ENCODE results near the gene DNAJC21.
"Not testable (repeated sequence)": the region's sequence is repeated elsewhere in the genome, so short reads cannot be mapped to it uniquely, and the experiment has no call there.

DNAJC21 gene

GRCh38 chr5:34929134-34929719, at the start of gene DNAJC21:
TSS of gene DNAJC21 (plus strand) at chr5:34929559. CDS start at chr5:34929820, 261 bp downstream.
- DNase-seq, result peak; percentile 97

DNA sequence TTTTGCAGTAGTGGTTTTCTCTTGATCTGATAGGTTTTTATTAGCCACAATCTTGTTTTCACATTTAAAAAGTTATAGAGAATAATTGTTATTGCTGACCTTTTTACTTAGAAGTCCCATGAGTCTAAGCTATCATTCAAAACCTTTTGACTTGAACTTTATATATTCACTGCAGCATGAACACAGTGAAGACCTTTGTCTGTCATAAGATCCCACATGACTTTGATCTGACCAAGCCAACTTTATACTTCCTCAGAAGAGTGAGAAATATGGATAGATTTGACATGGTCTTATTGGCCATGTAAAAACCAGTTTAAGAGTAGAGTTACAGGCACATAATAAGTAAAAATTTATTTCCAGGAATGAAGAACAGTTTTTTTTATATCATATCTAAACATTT, 48.1 kb upstream of the DNAJC21 start:
- DNase-seq, result no peak

- peak; percentile 28 for DNase-seq
Observed at GRCh38 chr5:34886392-34887119, 42.8 kb upstream of the DNAJC21 start.

- no peak for DNase-seq
Observed at GRCh38 chr5:34889394-34889793, 40.0 kb upstream of the DNAJC21 start.

GRCh38 chr5:34891981-34892380, 37.4 kb upstream of the DNAJC21 start:
- DNase-seq, result no peak

GRCh38 chr5:34892414-34892813, 36.9 kb upstream of the DNAJC21 start:
- DNase-seq, result no peak

DNA sequence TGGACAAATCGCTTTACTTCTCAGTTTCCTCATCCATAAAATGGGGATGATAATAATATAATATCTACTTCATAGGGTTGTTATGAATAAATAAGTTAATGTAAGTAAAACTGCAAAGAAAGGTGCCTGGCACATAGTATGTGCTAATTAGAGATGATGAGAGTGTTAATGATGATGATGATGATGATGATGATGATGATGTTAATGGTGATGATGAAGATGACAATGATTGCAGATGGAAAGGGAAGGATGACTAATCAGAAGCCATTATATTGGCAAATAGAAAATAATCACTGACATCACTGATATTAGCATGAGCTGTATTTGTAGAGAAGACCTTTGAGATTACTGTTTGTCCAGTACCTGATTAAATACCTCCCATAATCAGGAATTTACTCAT, 34.6 kb upstream of the DNAJC21 start:
- no peak for DNase-seq

DNA sequence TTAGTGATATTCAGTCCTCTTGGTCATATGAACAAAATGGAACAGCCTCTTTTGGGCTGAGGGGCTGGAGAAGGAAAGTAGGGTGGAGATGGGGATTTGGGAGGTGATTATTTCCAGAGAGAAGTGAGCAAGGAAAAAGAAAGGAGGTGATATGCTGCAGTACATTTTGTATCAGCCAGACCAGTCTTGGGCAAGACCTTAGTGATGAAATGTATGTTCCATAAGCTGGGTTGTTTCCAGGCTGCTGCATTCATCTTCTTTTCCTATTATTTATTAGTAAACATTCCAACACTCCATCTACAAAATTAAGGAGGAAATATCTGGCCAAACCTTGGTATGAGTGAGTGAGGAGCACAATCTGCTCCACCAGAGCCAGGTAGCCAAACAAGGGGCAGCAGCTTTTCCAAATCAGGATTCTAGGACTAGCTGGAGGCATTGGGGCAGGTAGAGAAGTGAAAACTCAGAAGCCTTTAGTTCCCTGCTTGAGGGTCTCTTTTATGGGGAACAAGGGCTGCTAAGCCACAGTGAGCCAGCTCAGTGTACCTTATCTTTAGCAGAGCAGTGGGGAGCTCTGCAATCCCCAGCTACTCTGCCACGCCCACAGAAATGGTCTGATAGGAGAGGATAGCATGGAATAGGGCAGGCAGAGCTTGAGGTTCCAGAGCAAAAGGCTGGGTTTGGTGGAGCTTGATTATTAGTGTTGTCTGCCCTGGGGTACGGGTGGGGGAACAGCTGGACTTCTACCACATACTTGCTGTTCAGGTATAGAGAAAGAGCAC, 33.5 kb upstream of the DNAJC21 start:
- no peak for DNase-seq

GRCh38 chr5:34897646-34898045, 31.7 kb upstream of the DNAJC21 start:
- DNase-seq, result no peak

DNA sequence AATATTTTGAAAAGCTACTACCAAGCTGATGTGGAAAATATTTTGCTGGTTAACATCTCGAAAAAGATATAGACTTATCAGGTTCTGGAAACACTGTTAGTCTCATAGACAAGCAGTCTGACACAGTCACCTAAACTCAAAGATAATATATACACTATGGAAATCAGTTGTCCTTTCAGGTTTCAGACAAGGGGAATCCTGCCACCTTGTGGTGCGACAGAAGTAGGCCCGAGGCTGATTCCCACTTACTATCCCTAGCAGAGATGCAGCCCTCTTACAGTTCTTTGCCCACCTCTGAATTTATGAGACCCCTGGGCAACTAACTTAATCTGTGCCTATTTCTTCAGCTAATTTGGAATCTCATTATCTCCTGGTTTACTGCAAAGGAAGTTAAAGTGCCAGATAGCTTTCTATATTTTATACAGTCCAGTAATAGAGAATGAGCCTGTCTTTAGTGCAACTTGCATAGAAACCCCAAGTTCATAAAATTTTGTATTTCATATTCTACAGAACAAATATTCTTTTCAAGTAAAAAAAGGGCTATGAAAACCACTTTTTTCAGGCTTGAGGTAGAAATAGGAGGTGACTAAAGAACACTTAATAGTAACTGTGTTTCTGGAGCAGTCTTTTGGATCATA, 31.0 kb upstream of the DNAJC21 start:
- peak; percentile 96 for DNase-seq

GRCh38 chr5:34899066-34899465, 30.3 kb upstream of the DNAJC21 start:
- no peak for DNase-seq

- peak; percentile 16 for DNase-seq
Observed at GRCh38 chr5:34900652-34901051, 28.7 kb upstream of the DNAJC21 start.

DNA sequence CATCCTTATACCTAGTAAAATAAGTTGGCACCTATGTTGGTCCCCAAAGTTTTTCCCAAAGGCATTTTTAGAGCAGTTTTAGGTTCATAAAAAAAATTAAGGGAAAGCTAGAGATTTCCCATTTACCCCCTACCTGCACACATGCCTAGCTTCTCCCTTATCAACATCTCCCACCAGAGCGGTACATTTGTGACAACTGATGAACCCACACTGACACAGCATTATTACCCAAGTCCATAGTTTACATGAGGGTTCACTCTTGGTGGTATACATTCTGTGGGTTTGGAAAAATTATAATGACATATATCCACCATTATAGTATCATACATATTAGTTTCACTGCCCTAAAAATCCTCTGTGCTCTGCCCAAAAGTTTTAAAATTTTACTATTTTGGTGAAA, 26.1 kb upstream of the DNAJC21 start:
- no peak for DNase-seq

DNA sequence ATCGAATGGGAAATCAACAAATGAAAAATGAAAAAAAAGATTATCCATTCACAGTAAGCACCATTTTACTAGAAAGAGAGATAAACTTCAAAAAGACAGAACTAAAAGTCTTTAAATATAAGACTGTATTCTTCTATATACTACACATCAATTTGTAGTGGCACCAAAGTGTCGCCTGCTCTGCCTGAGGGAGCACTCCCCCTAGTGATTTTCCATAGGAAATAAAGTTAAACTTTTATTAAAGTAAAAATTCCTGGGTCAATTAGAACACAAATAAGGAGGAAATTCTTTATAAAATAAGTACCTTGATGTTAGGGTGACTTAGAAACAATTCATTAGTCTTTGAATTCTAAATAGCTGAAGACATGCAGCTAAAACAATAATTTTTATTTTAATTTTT, 23.8 kb upstream of the DNAJC21 start:
- DNase-seq, result peak; percentile 20

DNA sequence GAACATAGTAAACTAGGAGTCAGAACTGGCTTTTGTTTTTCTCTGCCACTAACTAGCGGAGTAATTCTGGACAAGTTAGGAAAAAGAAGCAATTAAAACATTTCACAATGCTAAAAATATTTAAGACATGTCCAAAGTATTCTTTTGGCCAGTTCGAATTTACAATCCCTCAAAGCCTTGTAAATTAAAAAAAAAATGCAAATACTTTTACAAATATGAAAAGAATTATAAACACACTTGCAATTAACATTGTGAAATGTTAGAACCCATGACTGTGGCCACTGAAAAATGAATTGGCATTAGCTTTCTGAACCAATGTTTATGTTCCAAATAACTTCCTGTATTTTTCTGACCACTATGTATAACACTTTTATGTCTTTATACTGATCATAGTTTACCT, 16.3 kb upstream of the DNAJC21 start:
- DNase-seq, result no peak

DNA sequence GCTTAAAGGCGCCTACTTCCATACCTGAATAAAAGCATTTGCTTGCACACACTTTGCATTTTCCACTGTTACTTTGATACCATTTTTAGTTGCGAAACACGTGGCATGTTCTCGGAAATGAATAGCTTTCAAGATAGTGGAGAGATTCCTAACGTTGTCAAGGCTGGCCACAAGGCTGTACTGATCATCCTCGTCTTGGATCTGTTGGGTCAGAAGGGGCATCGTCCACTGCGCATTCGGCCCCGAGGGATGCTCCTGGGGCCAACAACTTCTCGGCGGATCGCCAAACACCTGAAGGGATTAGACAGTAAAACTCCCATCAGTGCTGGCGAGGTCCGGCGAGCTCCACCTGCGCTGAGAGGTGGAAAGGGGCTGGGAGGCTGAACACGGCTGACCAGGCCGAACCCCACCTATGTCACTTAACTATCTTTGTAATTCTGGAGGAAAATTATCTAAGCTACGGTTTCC, 14.7 kb upstream of the DNAJC21 start:
- DNase-seq, result peak; percentile 58

- DNase-seq, result peak; percentile 98
Observed at GRCh38 chr5:34915139-34915855, 14.1 kb upstream of the DNAJC21 start, which contains the start of the genes BRIX1 and RAD1. TSS of gene BRIX1 (plus strand) at chr5:34915711. CDS start at chr5:34915739, 28 bp downstream. TSS of gene RAD1 (minus strand) at chr5:34915504. CDS start at chr5:34914892, 612 bp downstream.

GRCh38 chr5:34915856-34916192, 13.5 kb upstream of the DNAJC21 start:
- peak; percentile 45 for DNase-seq

- no peak for DNase-seq
Observed at GRCh38 chr5:34916518-34916917, 12.8 kb upstream of the DNAJC21 start.

GRCh38 chr5:34918025-34918424, 11.3 kb upstream of the DNAJC21 start:
- DNase-seq, result peak; percentile 39

- DNase-seq, result no peak
Observed at GRCh38 chr5:34919077-34919476, 10.3 kb upstream of the DNAJC21 start.

DNA sequence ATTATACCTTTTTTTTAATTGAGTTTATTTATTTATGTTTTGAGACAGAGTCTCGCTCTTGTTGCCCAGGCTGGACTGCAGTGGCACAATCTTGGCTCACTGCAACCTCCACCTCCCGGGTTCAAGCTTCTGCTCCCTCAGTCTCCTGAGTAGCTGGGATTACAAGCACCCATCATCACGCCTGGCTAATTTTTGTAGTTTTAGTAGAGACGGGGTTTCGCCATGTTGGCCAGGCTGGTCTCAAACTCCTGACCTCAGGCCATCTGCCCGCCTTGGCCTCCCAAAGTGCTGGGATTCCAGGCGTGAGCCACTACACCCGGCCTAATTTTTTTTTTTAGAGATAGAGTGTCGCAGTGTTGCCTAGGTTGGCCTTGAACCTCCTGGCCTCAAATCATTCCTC, 6.1 kb upstream of the DNAJC21 start:
- DNase-seq, result not testable (repeated sequence)
